DND-41 (cell line): ENCODE data around the gene STK32B.

Source experiments
- CTCF ChIP-seq: IDR thresholded peaks from 2 replicates; pipeline ENCODE4 v1.5.1; 2012; ENCODE audit warnings: borderline replicate concordance, low read length, moderate library complexity, mild to moderate bottlenecking; ENCODE audit not compliant: poor library complexity, severe bottlenecking; ENCODE audit errors: extremely low read depth
- EZH2 ChIP-seq: IDR thresholded peaks from 3 replicates; pipeline ENCODE4 v1.6.1; 2012; ENCODE audit warnings: borderline replicate concordance, low read depth, mild to moderate bottlenecking, moderate library complexity, low read length, inconsistent platforms; ENCODE audit not compliant: severe bottlenecking

DNA sequence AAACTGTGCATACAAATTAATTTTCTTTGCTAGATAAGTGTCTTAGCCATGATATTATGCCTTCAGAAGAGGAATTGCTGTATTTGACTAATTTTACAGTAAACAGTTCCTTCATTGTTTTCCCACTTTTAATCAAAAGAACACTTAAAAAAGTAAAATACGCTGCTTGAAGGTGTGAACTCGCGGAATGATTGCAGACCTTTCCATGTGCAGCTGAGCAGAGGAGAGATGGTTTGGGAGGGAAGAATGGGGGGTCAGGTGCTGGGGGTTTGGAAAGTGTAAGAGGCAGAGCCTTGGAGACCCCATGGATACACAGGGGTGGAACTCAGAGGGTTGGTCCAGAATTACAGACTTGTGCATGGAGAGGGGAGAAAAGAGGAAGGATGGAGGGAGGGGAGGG is 47.4 kb upstream of the STK32B start:
- TF ChIP-seq CTCF (no peak), EZH2 (no peak)
